Endothelial cell of hepatic sinusoid (primary cell): Measurements from ENCODE around the gene LNPEP.

ENCODE experiments used
- in situ Hi-C: cut with HindIII; loops from 2 replicates; pipeline ENCODE4 v1.10.0; 2017; ENCODE audit warnings: low sequenced_read_pairs

Gene LNPEP

GRCh38 chr5:96928931-96929708, 6.8 kb upstream of the LNPEP start:
- in situ Hi-C loops: no loop called here

- in situ Hi-C loops: loop anchor here (5.0 kb wide), 1 partner anchor 58 kb away; no protein-coding TSS in a partner anchor
Measured at GRCh38 chr5:96930058-96930457, 5.8 kb upstream of the LNPEP start.

GRCh38 chr5:96930589-96930988, 5.3 kb upstream of the LNPEP start:
- in situ Hi-C loops: loop anchor here (5.0 kb wide), 1 partner anchor 58 kb away; no protein-coding TSS in a partner anchor

GRCh38 chr5:96931037-96931436, 4.8 kb upstream of the LNPEP start:
- in situ Hi-C loops: loop anchor here (5.0 kb wide), 1 partner anchor 59 kb away; no protein-coding TSS in a partner anchor

GRCh38 chr5:96931605-96932004, 4.3 kb upstream of the LNPEP start:
- in situ Hi-C loops: loop anchor here (5.0 kb wide), 1 partner anchor 59 kb away; no protein-coding TSS in a partner anchor

- in situ Hi-C loops: loop anchor here (5.0 kb wide), 1 partner anchor 60 kb away; no protein-coding TSS in a partner anchor
Measured at GRCh38 chr5:96932026-96932425, 3.9 kb upstream of the LNPEP start.

GRCh38 chr5:96933764-96934707, 1.8 kb upstream of the LNPEP start:
- in situ Hi-C loops: loop anchor here (5.0 kb wide), 1 partner anchor 62 kb away; no protein-coding TSS in a partner anchor

GRCh38 chr5:96934708-96935558, 947 bp upstream of the LNPEP start:
- in situ Hi-C loops: loop anchor here (5.0 kb wide), 1 partner anchor 63 kb away; no protein-coding TSS in a partner anchor

GRCh38 chr5:96936431-96937320, 796 bp downstream of the LNPEP start:
- in situ Hi-C loops: no loop called here

- in situ Hi-C loops: no loop called here
Measured at GRCh38 chr5:96940586-96940985, 4.7 kb downstream of the LNPEP start.

- in situ Hi-C loops: no loop called here
Measured at GRCh38 chr5:96941140-96941539, 5.3 kb downstream of the LNPEP start.

GRCh38 chr5:96942078-96942477, 6.2 kb downstream of the LNPEP start:
- in situ Hi-C loops: no loop called here

- in situ Hi-C loops: no loop called here
Measured at GRCh38 chr5:96942911-96943310, 7.0 kb downstream of the LNPEP start.

GRCh38 chr5:96943799-96944198, 7.9 kb downstream of the LNPEP start:
- in situ Hi-C loops: no loop called here

- in situ Hi-C loops: no loop called here
Measured at GRCh38 chr5:96945144-96945897, 9.4 kb downstream of the LNPEP start.

- in situ Hi-C loops: no loop called here
Measured at GRCh38 chr5:96946381-96946780, 10.5 kb downstream of the LNPEP start.

GRCh38 chr5:96952118-96952750, 16.4 kb downstream of the LNPEP start:
- in situ Hi-C loops: no loop called here
